Activated naive CD8-positive, alpha-beta T cell treated with anti-CD3 and anti-CD28 coated beads, Interleukin-2, amount 50 U/mL, for 24 hours (primary cell): ENCODE measurements around the gene ITGA11.

ENCODE experiments used
- ATAC-seq: fragments of 150-1000 bp; cut with Tn5 transposase; one replicate; pipeline ENCODE4 v1.10.0; 2021
- DNase-seq: peaks from one replicate; pipeline ENCODE4 v3.0.0; 2021
- H3K27ac Mint-ChIP-seq: one replicate; pipeline ENCODE4 v1.8.0; 2021; ENCODE audit warnings: mild to moderate bottlenecking, mixed read lengths
- H3K27me3 Mint-ChIP-seq: one replicate; pipeline ENCODE4 v1.8.0; 2021; ENCODE audit warnings: mixed read lengths
- H3K36me3 Mint-ChIP-seq: one replicate; pipeline ENCODE4 v1.8.0; 2021; ENCODE audit warnings: low read depth, mixed read lengths
- H3K4me1 Mint-ChIP-seq: one replicate; pipeline ENCODE4 v1.8.0; 2021; ENCODE audit warnings: mixed read lengths
- H3K4me3 Mint-ChIP-seq: one replicate; pipeline ENCODE4 v1.8.0; 2021; ENCODE audit warnings: mild to moderate bottlenecking, moderate library complexity, mixed read lengths
- H3K9me3 Mint-ChIP-seq: one replicate; pipeline ENCODE4 v1.8.0; 2021; ENCODE audit warnings: mixed read lengths

The ITGA11 gene

GRCh38 chr15:68252925-68253534 lies 178.9 kb downstream of the ITGA11 start:
- Mint-ChIP-seq H3K36me3 (no peaks in the 10 kb centered on the region), H3K4me1 (peaks cover 4% of the 10 kb centered on the region), H3K4me3 (no peak overlapping the region), H3K27ac (no peak overlapping the region), H3K9me3 (no peaks in the 10 kb centered on the region), H3K27me3 (peaks cover 11% of the 10 kb centered on the region)
- DNase-seq = peak; percentile 18
- ATAC-seq = peak; percentile 45

- peaks cover 13% of the 10 kb centered on the region for H3K27me3 Mint-ChIP-seq
- H3K4me1 Mint-ChIP-seq = no peaks in the 10 kb centered on the region
- no peak overlapping the region for H3K27ac Mint-ChIP-seq
- no peak for ATAC-seq
- peaks cover 4% of the 10 kb centered on the region for H3K36me3 Mint-ChIP-seq
- no peak overlapping the region for H3K4me3 Mint-ChIP-seq
- DNase-seq = no peak
- peaks cover 9% of the 10 kb centered on the region for H3K9me3 Mint-ChIP-seq
Observed at GRCh38 chr15:68249058-68249713, 182.8 kb downstream of the ITGA11 start.
